Prostate gland (tissue), 2 donors: Measurements from ENCODE around the gene TYRP1. TPM values are rescaled to one million over a fixed set of nuclear protein-coding genes. Genes with fewer than 3 reads are reported as not detected.

ENCODE experiments used
- DNase-seq: peaks from one replicate; pipeline ENCODE4 v3.0.0-alpha.2; 2019; ENCODE audit warnings: low spot score
- H3K27ac ChIP-seq, 2 donors: fragments of 200-600 bp; sonication (generic); 2 replicates each; pipeline ENCODE4 v1.5.1; 2017 to 2019
- H3K27me3 ChIP-seq: fragments of 200-600 bp; sonication (generic); replicated peaks from 2 replicates; pipeline ENCODE4 v1.5.1; 2019; ENCODE audit not compliant: insufficient read depth
- H3K36me3 ChIP-seq, 2 donors: fragments of 200-600 bp; sonication (generic); 1 replicate in 1 of 2; 2 replicates in 1 of 2; pipeline versions ENCODE4 v1.5.1 to v1.8.1; 2017 to 2019
- H3K4me1 ChIP-seq: fragments of 200-600 bp; sonication (generic); replicated peaks from 2 replicates; pipeline ENCODE4 v1.5.1; 2019
- H3K4me3 ChIP-seq, 2 donors: fragments of 200-600 bp; sonication (generic); 2 replicates each; pipeline ENCODE4 v1.5.1; 2017 to 2019
- H3K9me3 ChIP-seq: fragments of 200-600 bp; sonication (generic); 2 replicates; pipeline ENCODE4 v1.5.1; 2017
- POLR2A ChIP-seq: fragments of 450-650 bp; IDR thresholded peaks from one replicate; pipeline ENCODE4 v1.6.1; 2016; ENCODE audit warnings: antibody characterized with exemption, mild to moderate bottlenecking
- POLR2AphosphoS5 ChIP-seq: sonication (generic); formaldehyde crosslinking; IDR thresholded peaks from one replicate; pipeline ENCODE4 v1.6.1; 2017; ENCODE audit warnings: antibody characterized with exemption
- WGBS: methylation state at CpG from one replicate; pipeline ENCODE4 v1.1.5; 2018; 5-methylcytosine and 5-hydroxymethylcytosine counted together
- intact Hi-C: fragments of 100-400 bp; cut with DNase I; formaldehyde crosslinking; loops from one replicate; pipeline ENCODE4 v1.14.2; 2022
- total RNA-seq, 2 donors: library from RNA; depleted of rRNA; stranded (reverse); fragments of >200 nt; gene quantifications; one replicate each; pipeline ENCODE4 v1.1.0, GENCODE V29; 2016
- TF ChIP-seq, protein P1 (sequence below), 4 experiments: fragments of 200-600 bp in 2 of 4; fragments of 450-650 bp in 2 of 4; sonication (generic) in 2 of 4; IDR thresholded peaks; 1 replicate in 3 of 4; 2 replicates in 1 of 4; pipeline ENCODE4 v1.5.1; 2016 to 2019; ENCODE audit warnings: antibody characterized with exemption in 4 of 4, mild to moderate bottlenecking in 2 of 4, moderate library complexity in 2 of 4

Gene TYRP1
- total RNA-seq, 2 donors from 2014 or later: 0.80 TPM; not detected in 1

DNA sequence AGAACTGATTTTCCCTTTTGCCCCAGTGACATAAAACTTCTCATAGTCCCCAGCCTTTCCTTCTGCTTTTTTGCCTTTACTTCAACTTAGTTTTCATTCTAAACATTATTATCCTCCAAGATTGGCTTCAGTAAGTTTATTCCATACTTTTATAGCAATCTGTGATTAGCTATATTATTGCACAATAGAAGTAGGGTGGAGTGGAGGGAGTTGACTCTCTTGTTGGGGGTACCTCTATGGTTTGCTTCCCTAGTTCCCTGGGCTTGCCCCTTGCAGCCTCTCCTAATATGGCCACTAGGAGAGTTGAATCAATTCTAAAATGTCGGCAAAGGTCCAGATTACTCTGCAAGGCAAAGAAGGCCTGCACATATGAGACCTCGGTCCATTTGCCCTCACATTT is 36.4 kb upstream of the TYRP1 start:
- H3K4me1 ChIP-seq: no peaks in the 10 kb centered on the region
- H3K4me3 ChIP-seq: no peak overlapping the region
- no peaks in the 10 kb centered on the region for H3K27me3 ChIP-seq
- no peak for DNase-seq
- TF ChIP-seq, protein P1, sequence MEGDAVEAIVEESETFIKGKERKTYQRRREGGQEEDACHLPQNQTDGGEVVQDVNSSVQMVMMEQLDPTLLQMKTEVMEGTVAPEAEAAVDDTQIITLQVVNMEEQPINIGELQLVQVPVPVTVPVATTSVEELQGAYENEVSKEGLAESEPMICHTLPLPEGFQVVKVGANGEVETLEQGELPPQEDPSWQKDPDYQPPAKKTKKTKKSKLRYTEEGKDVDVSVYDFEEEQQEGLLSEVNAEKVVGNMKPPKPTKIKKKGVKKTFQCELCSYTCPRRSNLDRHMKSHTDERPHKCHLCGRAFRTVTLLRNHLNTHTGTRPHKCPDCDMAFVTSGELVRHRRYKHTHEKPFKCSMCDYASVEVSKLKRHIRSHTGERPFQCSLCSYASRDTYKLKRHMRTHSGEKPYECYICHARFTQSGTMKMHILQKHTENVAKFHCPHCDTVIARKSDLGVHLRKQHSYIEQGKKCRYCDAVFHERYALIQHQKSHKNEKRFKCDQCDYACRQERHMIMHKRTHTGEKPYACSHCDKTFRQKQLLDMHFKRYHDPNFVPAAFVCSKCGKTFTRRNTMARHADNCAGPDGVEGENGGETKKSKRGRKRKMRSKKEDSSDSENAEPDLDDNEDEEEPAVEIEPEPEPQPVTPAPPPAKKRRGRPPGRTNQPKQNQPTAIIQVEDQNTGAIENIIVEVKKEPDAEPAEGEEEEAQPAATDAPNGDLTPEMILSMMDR (IDR thresholded peaks at IDR 0.05): no peak
- no peak for TF ChIP-seq POLR2AphosphoS5
- no peak for TF ChIP-seq POLR2A
- no peak overlapping the region for H3K27ac ChIP-seq
- H3K9me3 ChIP-seq: no peaks in the 10 kb centered on the region
- 98% methylated on average over 2 of the region's 2 CpGs for WGBS
- intact Hi-C loops: no loop called here
- no peaks in the 10 kb centered on the region for H3K36me3 ChIP-seq

DNA sequence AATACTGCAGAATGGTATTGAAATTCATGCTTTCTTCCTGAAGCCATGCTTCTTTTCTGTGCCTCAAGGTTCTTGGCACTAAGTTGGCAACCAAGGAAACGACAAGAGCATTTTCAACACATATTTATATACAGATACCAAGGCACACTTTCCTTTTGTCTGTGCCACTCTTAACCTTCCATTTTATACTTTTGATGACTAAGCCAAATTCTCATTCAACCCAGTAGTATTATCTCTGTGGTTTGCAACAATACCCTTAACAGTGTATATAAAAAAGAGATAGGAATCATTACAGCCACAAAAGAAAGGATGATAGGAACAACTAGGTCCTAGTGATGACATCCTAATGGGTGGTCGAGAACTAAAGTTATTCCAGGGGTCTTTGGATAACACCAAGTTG is 36.0 kb upstream of the TYRP1 start:
- TF ChIP-seq POLR2A (no peak), POLR2AphosphoS5 (no peak)
- TF ChIP-seq, protein P1 (IDR thresholded peaks at IDR 0.05): no peak
- intact Hi-C loops: no loop called here
- Histone ChIP-seq H3K27ac (no peak overlapping the region), H3K27me3 (no peaks in the 10 kb centered on the region), H3K4me3 (no peak overlapping the region), H3K36me3 (no peaks in the 10 kb centered on the region), H3K4me1 (no peaks in the 10 kb centered on the region), H3K9me3 (no peaks in the 10 kb centered on the region)
- WGBS: 75% methylated on average over 2 of the region's 2 CpGs
- no peak for DNase-seq

DNA sequence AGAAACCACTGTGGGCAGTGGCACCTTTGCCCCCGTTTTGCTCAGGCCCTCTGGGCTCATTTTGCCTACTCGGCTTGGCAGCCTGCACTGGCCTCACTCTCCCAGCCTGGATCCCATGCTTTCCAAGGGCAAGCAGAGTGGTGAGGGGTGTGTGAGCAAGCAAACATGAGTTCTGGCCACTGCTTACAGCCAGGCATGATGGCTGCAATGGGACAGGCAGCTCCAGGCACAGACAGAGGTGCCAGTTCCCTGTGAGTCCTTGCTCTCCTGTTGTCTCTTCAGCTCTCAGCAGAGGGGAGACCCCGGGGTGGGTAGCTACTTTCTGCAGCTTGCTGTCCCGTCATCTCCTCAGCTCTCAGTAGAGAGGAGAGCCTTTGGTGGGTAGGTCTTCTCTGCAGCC is 35.2 kb upstream of the TYRP1 start:
- Histone ChIP-seq H3K4me1 (no peaks in the 10 kb centered on the region), H3K27ac (no peak overlapping the region), H3K27me3 (no peaks in the 10 kb centered on the region), H3K4me3 (no peak overlapping the region), H3K9me3 (no peaks in the 10 kb centered on the region), H3K36me3 (no peaks in the 10 kb centered on the region)
- intact Hi-C loops: no loop called here
- TF ChIP-seq POLR2A (no peak), POLR2AphosphoS5 (no peak)
- TF ChIP-seq, protein P1 (IDR thresholded peaks at IDR 0.05): no peak
- WGBS: 89% methylated on average over 4 of the region's 4 CpGs
- DNase-seq: no peak

DNA sequence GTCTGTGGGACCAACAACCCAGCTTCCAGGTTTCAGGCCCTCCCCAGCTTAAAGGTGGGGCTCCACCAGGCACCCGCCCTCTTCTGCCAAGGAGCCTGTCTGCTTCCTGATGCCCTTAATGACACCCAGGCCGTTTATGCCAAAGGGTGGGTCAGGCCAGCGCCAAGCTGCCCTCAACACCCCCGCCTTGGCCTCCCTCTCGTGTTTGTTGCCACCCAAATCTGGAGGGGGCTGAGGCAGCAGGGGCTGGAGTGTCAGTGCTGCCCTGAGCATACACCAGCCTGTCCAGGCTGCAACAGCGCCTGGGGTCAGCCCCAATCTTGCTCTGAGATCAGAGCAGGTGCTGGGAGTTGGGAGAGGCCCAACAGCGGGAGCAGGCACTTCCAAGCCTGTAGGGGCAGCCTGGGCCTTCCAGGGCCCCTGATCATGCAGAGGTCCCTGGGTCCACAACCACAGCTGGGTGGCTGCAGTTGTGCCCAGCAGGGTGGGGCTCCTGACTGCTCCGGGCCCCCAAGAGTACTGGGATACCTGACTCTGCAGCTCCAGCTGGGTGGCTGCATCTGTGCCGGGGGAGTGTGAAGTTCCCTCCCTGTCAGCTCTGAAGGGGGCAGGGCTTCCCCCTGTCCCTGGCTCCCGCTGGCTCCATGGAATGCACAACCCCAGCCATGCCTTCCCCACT is 34.5 kb upstream of the TYRP1 start:
- Histone ChIP-seq H3K4me3 (no peak overlapping the region), H3K4me1 (no peaks in the 10 kb centered on the region), H3K36me3 (no peaks in the 10 kb centered on the region), H3K9me3 (no peaks in the 10 kb centered on the region), H3K27me3 (no peaks in the 10 kb centered on the region), H3K27ac (no peak overlapping the region)
- DNase-seq: no peak
- TF ChIP-seq POLR2AphosphoS5 (no peak), POLR2A (no peak)
- intact Hi-C loops: no loop called here
- 91% methylated on average over 8 of the region's 10 CpGs for WGBS

DNA sequence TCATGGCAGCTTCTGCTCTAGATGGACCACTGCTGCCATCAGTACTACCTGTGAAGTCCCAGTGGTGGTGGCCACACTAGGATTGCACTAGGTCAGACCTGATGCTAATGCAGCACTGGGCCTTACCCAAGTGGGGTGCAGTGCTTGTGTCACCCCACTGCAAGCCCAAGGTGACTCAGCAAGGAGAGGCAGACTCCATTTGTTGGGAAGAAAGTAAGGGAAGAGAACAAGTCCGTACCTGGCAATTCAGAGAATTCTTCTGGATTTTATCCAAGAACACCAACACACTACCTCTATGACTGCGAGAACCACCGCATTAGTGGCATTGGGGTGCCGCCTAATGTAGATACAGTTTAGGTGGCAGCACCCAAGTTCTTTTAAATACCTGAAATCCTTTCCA is 34.0 kb upstream of the TYRP1 start:
- H3K27me3 ChIP-seq: no peaks in the 10 kb centered on the region
- H3K4me3 ChIP-seq: no peak overlapping the region
- no peaks in the 10 kb centered on the region for H3K36me3 ChIP-seq
- H3K9me3 ChIP-seq: no peaks in the 10 kb centered on the region
- WGBS: 75% methylated on average over 4 of the region's 4 CpGs
- no peak for DNase-seq
- H3K4me1 ChIP-seq: no peaks in the 10 kb centered on the region
- intact Hi-C loops: no loop called here
- TF ChIP-seq POLR2AphosphoS5 (no peak), POLR2A (no peak)
- TF ChIP-seq, protein P1 (IDR thresholded peaks at IDR 0.05): no peak
- no peak overlapping the region for H3K27ac ChIP-seq
